Activated CD4-positive, alpha-beta T cell treated with anti-CD3 and anti-CD28 coated beads, Interleukin-2, amount 10 ng/mL, durations not matched to agents 7 days and 5 days (primary cell): ENCODE data around the gene CRYBA1. TPM values are rescaled to one million over a fixed set of nuclear protein-coding genes. Genes with fewer than 3 reads are reported as not detected.
A peak's percentile ranks its signal among the peaks of the same experiment; 100 is the strongest.

Experiments used
- CTCF ChIA-PET: fragments of 350-600 bp; sonication (Branson Sonifier 250); formaldehyde crosslinking; loops from one replicate; lab custom pipeline; 2021; ENCODE audit warnings: antibody characterized with exemption; lab: Charles Lee
- POLR2A ChIA-PET: fragments of 350-600 bp; sonication (Branson Sonifier 250); formaldehyde crosslinking; loops from one replicate; lab custom pipeline; 2021; ENCODE audit warnings: antibody characterized with exemption; lab: Charles Lee
- DNase-seq: peaks from one replicate; pipeline ENCODE4 v3.0.0-alpha.2; 2020
- H3K27ac Mint-ChIP-seq: one replicate; pipeline ENCODE4 v1.8.0; 2021; ENCODE audit warnings: mild to moderate bottlenecking, moderate library complexity, mixed read lengths
- H3K27me3 Mint-ChIP-seq: one replicate; pipeline ENCODE4 v1.8.0; 2021; ENCODE audit warnings: mixed read lengths
- H3K36me3 Mint-ChIP-seq: one replicate; pipeline ENCODE4 v1.8.0; 2021; ENCODE audit warnings: low read depth, mixed read lengths
- H3K4me1 Mint-ChIP-seq: one replicate; pipeline ENCODE4 v1.8.0; 2021; ENCODE audit warnings: mixed read lengths
- H3K4me3 Mint-ChIP-seq: one replicate; pipeline ENCODE4 v1.8.0; 2021; ENCODE audit warnings: mild to moderate bottlenecking, moderate library complexity, mixed read lengths
- H3K9me3 Mint-ChIP-seq: one replicate; pipeline ENCODE4 v1.8.0; 2021; ENCODE audit warnings: mixed read lengths
- total RNA-seq, 2 experiments: library from RNA; stranded (reverse); gene quantifications; one replicate each; pipeline ENCODE4 v1.2.3, GENCODE V29; 2021

CRYBA1 gene
- total RNA-seq, 2 experiments from 2014 or later = not detected

- POLR2A ChIA-PET = no interaction called here
- H3K36me3 Mint-ChIP-seq = peaks cover 42% of the 10 kb centered on the region
- DNase-seq = peak; percentile 59
- CTCF ChIA-PET = interaction anchor here (0.6 to 3.3 kb wide), 7 partner anchors 12 to 349 kb away, joined by 3 to 26 read pairs (median 4); no protein-coding TSS in a partner anchor
- no peaks in the 10 kb centered on the region for H3K27me3 Mint-ChIP-seq
- H3K27ac Mint-ChIP-seq = peak overlapping the region; percentile 99
- H3K9me3 Mint-ChIP-seq = no peaks in the 10 kb centered on the region
- H3K4me1 Mint-ChIP-seq = peaks cover 46% of the 10 kb centered on the region
- H3K4me3 Mint-ChIP-seq = peak overlapping the region; percentile 97
Observed at GRCh38 chr17:29292071-29292991, 45.7 kb downstream of the CRYBA1 start.

GRCh38 chr17:29292992-29293889, 46.6 kb downstream of the CRYBA1 start:
- Mint-ChIP-seq H3K4me3 (peak overlapping the region; percentile 97), H3K27ac (peak overlapping the region; percentile 99), H3K9me3 (no peaks in the 10 kb centered on the region), H3K27me3 (no peaks in the 10 kb centered on the region), H3K4me1 (peaks cover 38% of the 10 kb centered on the region), H3K36me3 (peaks cover 33% of the 10 kb centered on the region)
- ChIA-PET POLR2A (interaction anchor here (0.6 to 1.0 kb wide), 3 partner anchors 12 to 153 kb away, joined by 3 to 4 read pairs (median 3); no protein-coding TSS in a partner anchor), CTCF (interaction anchor here (0.6 to 3.3 kb wide), 10 partner anchors 12 to 348 kb away, joined by 3 to 26 read pairs (median 4); partner anchors contain the start of gene MYO18A)
- DNase-seq = peak; percentile 62

GRCh38 chr17:29293890-29294579, 47.4 kb downstream of the CRYBA1 start, which contains the start of gene NUFIP2:
Gene NUFIP2, minus strand, starts transcription at chr17:29294148. Its CDS starts 89 bp downstream, at chr17:29294059.
- POLR2A ChIA-PET = interaction anchor here (0.6 to 1.0 kb wide), 4 partner anchors 13 to 154 kb away, joined by 3 to 4 read pairs (median 3); no protein-coding TSS in a partner anchor

GRCh38 chr17:29294580-29294900, 47.9 kb downstream of the CRYBA1 start:
- H3K4me3 Mint-ChIP-seq = peak overlapping the region; percentile 97
- H3K4me1 Mint-ChIP-seq = peaks cover 26% of the 10 kb centered on the region
- POLR2A ChIA-PET = interaction anchor here (0.9 to 1.0 kb wide), 3 partner anchors 13 to 155 kb away, joined by 3 to 4 read pairs (median 3); no protein-coding TSS in a partner anchor
- peak overlapping the region; percentile 99 for H3K27ac Mint-ChIP-seq
- no peaks in the 10 kb centered on the region for H3K9me3 Mint-ChIP-seq
- no peak for DNase-seq
- peaks cover 22% of the 10 kb centered on the region for H3K36me3 Mint-ChIP-seq
- CTCF ChIA-PET = interaction anchor here (0.9 to 1.3 kb wide), 7 partner anchors 9 to 149 kb away, joined by 3 to 6 read pairs (median 4); partner anchors contain the start of gene MYO18A
- no peaks in the 10 kb centered on the region for H3K27me3 Mint-ChIP-seq

More at GRCh38 chr17:29293890-29294579, 47.4 kb downstream of the CRYBA1 start, which contains the start of gene NUFIP2:
- Mint-ChIP-seq H3K9me3 (no peaks in the 10 kb centered on the region), H3K27ac (peak within 1 kb of the TSS; percentile 99), H3K27me3 (no peaks in the 10 kb centered on the region), H3K4me3 (peak within 1 kb of the TSS; percentile 97), H3K4me1 (peaks cover 31% of the 10 kb centered on the region), H3K36me3 (peaks cover 27% of the 10 kb centered on the region)
- CTCF ChIA-PET = interaction anchor here (0.9 to 1.3 kb wide), 7 partner anchors 9 to 149 kb away, joined by 3 to 6 read pairs (median 4); partner anchors contain the start of gene MYO18A
- DNase-seq = peak; percentile 99

GRCh38 chr17:29295420-29295819, 48.8 kb downstream of the CRYBA1 start:
- no peaks in the 10 kb centered on the region for H3K27me3 Mint-ChIP-seq
- peaks cover 18% of the 10 kb centered on the region for H3K36me3 Mint-ChIP-seq
- CTCF ChIA-PET = interaction anchor here (0.9 kb wide), 1 partner anchor 178 kb away, joined by 3 read pairs; no protein-coding TSS in a partner anchor
- H3K9me3 Mint-ChIP-seq = no peaks in the 10 kb centered on the region
- H3K4me1 Mint-ChIP-seq = peaks cover 21% of the 10 kb centered on the region
- H3K27ac Mint-ChIP-seq = peak overlapping the region; percentile 26
- H3K4me3 Mint-ChIP-seq = peak overlapping the region; percentile 32
- POLR2A ChIA-PET = no interaction called here
- DNase-seq = no peak

GRCh38 chr17:29299031-29299430, 52.4 kb downstream of the CRYBA1 start:
- CTCF ChIA-PET = interaction anchor here (0.7 kb wide), 1 partner anchor 47 kb away, joined by 4 read pairs; no protein-coding TSS in a partner anchor
- no peaks in the 10 kb centered on the region for H3K36me3 Mint-ChIP-seq
- no peak for DNase-seq
- H3K27me3 Mint-ChIP-seq = no peaks in the 10 kb centered on the region
- no peaks in the 10 kb centered on the region for H3K9me3 Mint-ChIP-seq
- H3K27ac Mint-ChIP-seq = no peak overlapping the region
- no peak overlapping the region for H3K4me3 Mint-ChIP-seq
- H3K4me1 Mint-ChIP-seq = peaks cover 14% of the 10 kb centered on the region
- POLR2A ChIA-PET = no interaction called here

- no peak for DNase-seq
- Mint-ChIP-seq H3K36me3 (no peaks in the 10 kb centered on the region), H3K4me1 (peaks cover 5% of the 10 kb centered on the region), H3K27me3 (no peaks in the 10 kb centered on the region), H3K4me3 (no peak overlapping the region), H3K9me3 (no peaks in the 10 kb centered on the region), H3K27ac (no peak overlapping the region)
- POLR2A ChIA-PET = interaction anchor here (0.6 kb wide), 2 partner anchors 9 to 25 kb away, joined by 3 to 4 read pairs; no protein-coding TSS in a partner anchor
- CTCF ChIA-PET = interaction anchor here (0.8 kb wide), 2 partner anchors 9 to 19 kb away, joined by 3 to 4 read pairs; no protein-coding TSS in a partner anchor
Observed at GRCh38 chr17:29303386-29303785, 56.7 kb downstream of the CRYBA1 start.

Other genes with a start within 250 kb of the CRYBA1 start
- not detected for gene SEZ6, start 240.8 kb upstream of the CRYBA1 start, total RNA-seq
- gene PIPOX, start 203.7 kb upstream of the CRYBA1 start, total RNA-seq = 1 to 10 TPM; 1.6 to 1.7 TPM
- 100 to 1,000 TPM in 1 of 2 experiments, 10 to 100 TPM in 1; 82.2 to 101 TPM for gene MYO18A, start 66.5 kb upstream of the CRYBA1 start, total RNA-seq
- 10 to 100 TPM; 66.9 to 85.4 TPM for gene NUFIP2, start 47.3 kb downstream of the CRYBA1 start, total RNA-seq
- 10 to 100 TPM; 46.5 to 47.7 TPM for gene TAOK1, start 143.5 kb downstream of the CRYBA1 start, total RNA-seq